OCI-LY1 (cell line): ENCODE data around the gene PCDHB4.
"Not testable (repeated sequence)": the region's sequence is repeated elsewhere in the genome, so short reads cannot be mapped to it uniquely, and the experiment has no call there.

Experiments
- H2AFZ ChIP-seq: fragments of 200-600 bp; sonication (generic), shearing (Covaris generic); 2 replicates; pipeline ENCODE4 v1.6.0; 2014; ENCODE audit warnings: antibody characterized with exemption, mild to moderate bottlenecking, low read length
- H3F3A ChIP-seq: fragments of 200-600 bp; sonication (generic), shearing (Covaris generic); 2 replicates; pipeline ENCODE4 v1.6.0; 2014; ENCODE audit warnings: mild to moderate bottlenecking, antibody characterized with exemption, low read length, moderate library complexity; ENCODE audit not compliant: insufficient read depth
- H3K27ac ChIP-seq: fragments of 200-600 bp; sonication (generic); 2 replicates; pipeline ENCODE4 v1.5.1; 2014; ENCODE audit warnings: low read length, mixed run types, mild to moderate bottlenecking, low read depth; ENCODE audit not compliant: poor library complexity, severe bottlenecking
- H3K27me3 ChIP-seq: fragments of 200-600 bp; sonication (generic); 2 replicates; pipeline ENCODE4 v1.6.0; 2014; ENCODE audit warnings: antibody characterized with exemption, mild to moderate bottlenecking, low read length, moderate library complexity; ENCODE audit not compliant: insufficient read depth
- H3K36me3 ChIP-seq: fragments of 200-600 bp; sonication (generic); 2 replicates; pipeline ENCODE4 v1.6.1; 2014; ENCODE audit warnings: mild to moderate bottlenecking, antibody characterized with exemption, low read length, moderate library complexity, mixed read lengths; ENCODE audit not compliant: insufficient read depth
- H3K4me1 ChIP-seq: fragments of 200-600 bp; sonication (generic); 2 replicates; pipeline ENCODE4 v1.5.1; 2014; ENCODE audit warnings: mild to moderate bottlenecking, low read length, moderate library complexity; ENCODE audit not compliant: insufficient read depth, severe bottlenecking
- H3K4me2 ChIP-seq: fragments of 200-600 bp; sonication (generic), shearing (Covaris generic); 2 replicates; pipeline ENCODE4 v1.6.1; 2014; ENCODE audit warnings: low read length
- H3K4me3 ChIP-seq: fragments of 200-600 bp; sonication (generic); 2 replicates; pipeline ENCODE4 v1.5.1; 2014; ENCODE audit warnings: low read length, low read depth, mild to moderate bottlenecking, mixed read lengths; ENCODE audit not compliant: poor library complexity, severe bottlenecking
- H3K79me2 ChIP-seq: fragments of 200-600 bp; shearing (Covaris generic); 2 replicates; pipeline ENCODE4 v1.6.1; 2016; ENCODE audit warnings: mixed run types, low read length, mixed read lengths; ENCODE audit not compliant: insufficient read depth
- H3K9ac ChIP-seq: fragments of 200-600 bp; sonication (generic), shearing (Covaris generic); 2 replicates; pipeline ENCODE4 v1.6.1; 2014; ENCODE audit warnings: mild to moderate bottlenecking, low read length, mixed read lengths
- H3K9me2 ChIP-seq: fragments of 200-600 bp; sonication (generic), shearing (Covaris generic); 2 replicates; pipeline ENCODE4 v1.6.1; 2014; ENCODE audit warnings: low read depth, mild to moderate bottlenecking, low read length, mixed read lengths
- H3K9me3 ChIP-seq: fragments of 200-600 bp; shearing (Covaris generic); 2 replicates; pipeline ENCODE4 v1.6.1; 2014; ENCODE audit warnings: low read length, mixed read lengths
- H4K20me1 ChIP-seq: fragments of 200-600 bp; sonication (generic), shearing (Covaris generic); 2 replicates; pipeline ENCODE4 v1.6.0; 2016; ENCODE audit warnings: mild to moderate bottlenecking, low read length; ENCODE audit not compliant: insufficient read depth
- CTCF ChIP-seq: fragments of 200-600 bp; sonication (generic), shearing (Covaris generic); IDR thresholded peaks from 2 replicates; pipeline ENCODE4 v1.5.1; 2017; ENCODE audit warnings: mild to moderate bottlenecking, antibody characterized with exemption, low read length, moderate library complexity, mixed read lengths
- EZH2 ChIP-seq: fragments of 200-600 bp; sonication (generic), shearing (Covaris generic); IDR thresholded peaks from 2 replicates; pipeline ENCODE4 v1.8.0; 2017; ENCODE audit warnings: borderline replicate concordance, mixed run types, mild to moderate bottlenecking, antibody characterized with exemption, low read length, moderate library complexity, mixed read lengths

Gene PCDHB4

GRCh38 chr5:141100243-141100805 is 21.3 kb upstream of the PCDHB4 start, which contains the start of gene PCDHB3:
PCDHB3 (plus strand) TSS chr5:141100473; CDS start chr5:141100650, 177 bp downstream.
- Histone ChIP-seq H3K27me3 (no peaks in the 10 kb centered on the region), H3K9me3 (no peaks in the 10 kb centered on the region), H3K4me2 (no peak within 1 kb of the TSS), H3K79me2 (no peaks in the 10 kb centered on the region), H3K36me3 (no peaks in the 10 kb centered on the region), H3K4me1 (no peaks in the 10 kb centered on the region), H4K20me1 (no peaks in the 10 kb centered on the region), H3F3A (no peaks in the 10 kb centered on the region), H2AFZ (no peak within 1 kb of the TSS), H3K9me2 (no peaks in the 10 kb centered on the region), H3K27ac (no peak within 1 kb of the TSS), H3K9ac (no peak within 1 kb of the TSS), H3K4me3 (no peak within 1 kb of the TSS)
- TF ChIP-seq EZH2: no peak
- peak; percentile 74 for TF ChIP-seq CTCF

GRCh38 chr5:141101059-141101458 is 20.6 kb upstream of the PCDHB4 start:
- Histone ChIP-seq H2AFZ (no peak overlapping the region), H3K27ac (no peak overlapping the region), H3K4me2 (no peak overlapping the region), H3K4me3 (no peak overlapping the region), H3K36me3 (no peaks in the 10 kb centered on the region), H3K79me2 (no peaks in the 10 kb centered on the region), H3K27me3 (no peaks in the 10 kb centered on the region), H3K4me1 (no peaks in the 10 kb centered on the region), H3F3A (no peaks in the 10 kb centered on the region), H3K9ac (no peak overlapping the region), H3K9me2 (no peaks in the 10 kb centered on the region), H4K20me1 (no peaks in the 10 kb centered on the region), H3K9me3 (no peaks in the 10 kb centered on the region)
- TF ChIP-seq CTCF (no peak), EZH2 (no peak)

- H3K27me3 ChIP-seq, H3F3A ChIP-seq, H3K27ac ChIP-seq, H2AFZ ChIP-seq, H3K9me3 ChIP-seq, H4K20me1 ChIP-seq, H3K4me1 ChIP-seq, H3K36me3 ChIP-seq, H3K4me3 ChIP-seq, H3K9ac ChIP-seq, H3K79me2 ChIP-seq, H3K9me2 ChIP-seq, H3K4me2 ChIP-seq: not testable (repeated sequence)
These were observed 19.5 kb upstream of the PCDHB4 start for GRCh38 chr5:141102070-141102469.

GRCh38 chr5:141102471-141102870 is 19.1 kb upstream of the PCDHB4 start:
- not testable (repeated sequence) for H3K9me3 ChIP-seq

More at GRCh38 chr5:141102471-141102870, 19.1 kb upstream of the PCDHB4 start:
- not testable (repeated sequence) for H3K9ac ChIP-seq, H3F3A ChIP-seq, H3K4me3 ChIP-seq, H3K4me2 ChIP-seq, H3K9me2 ChIP-seq, H2AFZ ChIP-seq, H3K79me2 ChIP-seq, H4K20me1 ChIP-seq, H3K36me3 ChIP-seq, H3K27ac ChIP-seq, H3K27me3 ChIP-seq, H3K4me1 ChIP-seq
